H1 (cell line): ENCODE data around the gene LMBR1. TPM values are rescaled to one million over a fixed set of nuclear protein-coding genes. Genes with fewer than 3 reads are reported as not detected.

ENCODE experiments used
- CTCF ChIA-PET: fragments of 300-600 bp; sonication (Branson Sonifier 250); formaldehyde crosslinking; loops from one replicate; lab custom pipeline; 2021; ENCODE audit not compliant: partially characterized antibody; lab: Charles Lee
- POLR2A ChIA-PET: fragments of 300-600 bp; sonication (Branson Sonifier 250); formaldehyde crosslinking; loops from one replicate; lab custom pipeline; 2021; ENCODE audit warnings: inconsistent platforms; ENCODE audit not compliant: partially characterized antibody; lab: Charles Lee
- DNase-seq, 2 experiments: peaks; one replicate each; pipeline versions ENCODE4 v3.0.0 to v3.0.0-alpha.2; 2010 to 2022; ENCODE audit warnings: low spot score in 2 of 2, low read depth in 1 of 2, mixed read lengths in 1 of 2
- FAIRE-seq: peaks from 2 replicates; lab custom pipeline; 2011; peaks lifted over from hg19 to GRCh38; lab: Jason Lieb, UNC
- H2AFZ ChIP-seq: 2 replicates; pipeline ENCODE4 v1.8.1; 2012; ENCODE audit warnings: low read length, inconsistent platforms
- H2AK5ac ChIP-seq: 2 replicates; pipeline ENCODE4 v1.6.1; 2013; ENCODE audit warnings: low read depth, low read length
- H2BK120ac ChIP-seq: replicated peaks from 2 replicates; pipeline ENCODE3; 2013; ENCODE audit warnings: low read depth, low read length, inconsistent platforms
- H2BK12ac ChIP-seq: 2 replicates; pipeline ENCODE4 v1.6.1; 2013; ENCODE audit warnings: low read depth, low read length
- H2BK15ac ChIP-seq: 2 replicates; pipeline ENCODE4 v1.6.1; 2013; ENCODE audit warnings: low read length
- H2BK20ac ChIP-seq: 2 replicates; pipeline ENCODE4 v1.6.1; 2013; ENCODE audit warnings: low read length
- H2BK5ac ChIP-seq: 2 replicates; pipeline ENCODE4 v1.6.1; 2013; ENCODE audit warnings: low read depth, low read length
- H3K14ac ChIP-seq: 2 replicates; pipeline ENCODE4 v1.6.1; 2013; ENCODE audit warnings: inconsistent platforms; ENCODE audit not compliant: insufficient read length
- H3K18ac ChIP-seq: 2 replicates; pipeline ENCODE4 v1.6.1; 2013; ENCODE audit warnings: low read length; ENCODE audit errors: extremely low read depth
- H3K23ac ChIP-seq: 2 replicates; pipeline ENCODE4 v1.6.1; 2013; ENCODE audit warnings: inconsistent platforms; ENCODE audit not compliant: insufficient read length
- H3K23me2 ChIP-seq: 2 replicates; pipeline ENCODE4 v1.6.1; 2013; ENCODE audit warnings: low read depth, low read length
- H3K27ac ChIP-seq: 2 replicates; pipeline ENCODE4 v1.6.1; 2011; ENCODE audit warnings: low read depth, low read length, inconsistent platforms
- H3K27me3 ChIP-seq, 4 experiments: replicated peaks in 1 of 4; 1 replicate in 1 of 4; 2 replicates in 3 of 4; pipeline versions ENCODE4 v1.6.1 to v1.8.1; 2011 to 2013; ENCODE audit warnings: low read length in 3 of 4, mild to moderate bottlenecking in 3 of 4, inconsistent platforms in 2 of 4, mixed read lengths in 2 of 4, moderate library complexity in 1 of 4; ENCODE audit not compliant: control insufficient read depth in 3 of 4, insufficient read depth in 3 of 4; ENCODE audit errors: extremely low read depth in 1 of 4
- H3K36me3 ChIP-seq, 4 experiments: 2 replicates each; pipeline versions ENCODE4 v1.6.1 to v1.8.1; 2011 to 2013; ENCODE audit warnings: mild to moderate bottlenecking in 4 of 4, low read length in 3 of 4, moderate library complexity in 2 of 4, control low read depth in 1 of 4, inconsistent platforms in 1 of 4; ENCODE audit not compliant: insufficient read depth in 4 of 4, control insufficient read depth in 2 of 4
- H3K4ac ChIP-seq: replicated peaks from 2 replicates; pipeline ENCODE3; 2013; ENCODE audit warnings: low read length, low read depth, mixed read lengths, inconsistent platforms; ENCODE audit not compliant: insufficient read length
- H3K4me1 ChIP-seq, 4 experiments: replicated peaks in 1 of 4; 1 replicate in 1 of 4; 2 replicates in 3 of 4; pipeline versions ENCODE4 v1.6.1 to v1.8.1; 2011 to 2013; ENCODE audit warnings: low read length in 3 of 4, inconsistent platforms in 2 of 4, mixed read lengths in 1 of 4; ENCODE audit not compliant: insufficient read depth in 4 of 4, control insufficient read depth in 3 of 4
- H3K4me2 ChIP-seq, 2 experiments: 2 replicates each; pipeline versions ENCODE4 v1.6.1 to v1.8.1; 2011 to 2013; ENCODE audit warnings: low read depth in 2 of 2, low read length in 2 of 2, control low read depth in 1 of 2, inconsistent platforms in 1 of 2, mild to moderate bottlenecking in 1 of 2; ENCODE audit not compliant: insufficient read depth in 1 of 2
- H3K4me3 ChIP-seq, 4 experiments: fragments of 200-600, 300-600 bp in 1 of 4; sonication (generic), shearing (Covaris generic), sonication (Bioruptor Twin) in 1 of 4; 2 replicates each; pipeline versions ENCODE4 v1.5.1 to v1.8.1; 2011 to 2016; ENCODE audit warnings: low read length in 4 of 4, low read depth in 3 of 4, control low read depth in 2 of 4, inconsistent platforms in 2 of 4, mild to moderate bottlenecking in 2 of 4, mixed read lengths in 1 of 4, moderate library complexity in 1 of 4; ENCODE audit not compliant: insufficient read depth in 2 of 4; ENCODE audit errors: extremely low read depth in 1 of 4
- H3K56ac ChIP-seq: replicated peaks from 2 replicates; pipeline ENCODE3; 2013; ENCODE audit warnings: low read depth, mild to moderate bottlenecking, mixed read lengths, low read length, inconsistent platforms; ENCODE audit not compliant: insufficient read length
- H3K79me1 ChIP-seq: 2 replicates; pipeline ENCODE4 v1.6.1; 2013; ENCODE audit warnings: low read depth, low read length, control low read depth
- H3K79me2 ChIP-seq, 2 experiments: 2 replicates each; pipeline versions ENCODE4 v1.6.1 to v1.8.1; 2012 to 2013; ENCODE audit warnings: low read length in 2 of 2, mild to moderate bottlenecking in 2 of 2, inconsistent platforms in 1 of 2; ENCODE audit not compliant: insufficient read depth in 2 of 2, control insufficient read depth in 1 of 2
- H3K9ac ChIP-seq, 4 experiments: replicated peaks in 1 of 4; 1 replicate in 1 of 4; 2 replicates in 3 of 4; pipeline versions ENCODE4 v1.6.1 to v1.8.1; 2011 to 2013; ENCODE audit warnings: low read depth in 3 of 4, low read length in 3 of 4, control low read depth in 2 of 4, mild to moderate bottlenecking in 2 of 4, moderate library complexity in 2 of 4, inconsistent platforms in 1 of 4; ENCODE audit errors: extremely low read depth in 1 of 4
- H3K9me3 ChIP-seq, 2 experiments: 2 replicates each; pipeline versions ENCODE4 v1.6.1 to v1.8.1; 2012 to 2013; ENCODE audit warnings: mild to moderate bottlenecking in 2 of 2, moderate library complexity in 2 of 2, control low read depth in 1 of 2, inconsistent platforms in 1 of 2, low read depth in 1 of 2, low read length in 1 of 2, mixed read lengths in 1 of 2; ENCODE audit not compliant: insufficient read depth in 2 of 2
- H4K20me1 ChIP-seq, 2 experiments: replicated peaks in 1 of 2; 2 replicates each; pipeline versions ENCODE3 to v1.8.1; 2011 to 2013; ENCODE audit warnings: inconsistent platforms in 2 of 2, low read length in 2 of 2, mild to moderate bottlenecking in 1 of 2; ENCODE audit not compliant: insufficient read depth in 2 of 2, control insufficient read depth in 1 of 2
- H4K5ac ChIP-seq: 2 replicates; pipeline ENCODE4 v1.6.1; 2013; ENCODE audit warnings: low read length, low read depth, mixed read lengths, inconsistent platforms; ENCODE audit not compliant: insufficient read length
- H4K8ac ChIP-seq: 2 replicates; pipeline ENCODE4 v1.8.0; 2013; ENCODE audit warnings: mild to moderate bottlenecking, moderate library complexity, low read length, inconsistent platforms; ENCODE audit not compliant: insufficient read depth; ENCODE audit errors: extremely low read depth
- H4K91ac ChIP-seq: replicated peaks from 2 replicates; pipeline ENCODE3; 2013; ENCODE audit warnings: low read length, mixed read lengths, inconsistent platforms; ENCODE audit not compliant: insufficient read length
- TBP ChIP-seq: IDR thresholded peaks from 2 replicates; pipeline ENCODE4 v1.6.1; 2011; ENCODE audit warnings: low read depth, low read length, improper control_type of control experiment
- ZNF274 ChIP-seq: IDR thresholded peaks from 2 replicates; pipeline ENCODE4 v1.7.0; 2012; ENCODE audit warnings: low read length, borderline replicate concordance; ENCODE audit errors: extremely low read depth
- WGBS, 2 experiments: shearing (Covaris generic) in 1 of 2; methylation state at CpG; one replicate each; pipeline versions ENCODE4 v1.1.6 to v1.1.7; 2013 to 2015; ENCODE audit warnings: low lambda C conversion rate in 2 of 2, mixed read lengths in 2 of 2, inconsistent platforms in 1 of 2, low coverage in 1 of 2, missing lambda C conversion rate in 1 of 2; ENCODE audit not compliant: insufficient replicate concordance in 2 of 2, insufficient coverage in 1 of 2, insufficient read length in 1 of 2; ENCODE audit errors: extremely low coverage in 1 of 2, missing lambda C conversion rate in 1 of 2; 5-methylcytosine and 5-hydroxymethylcytosine counted together
- polyA plus RNA-seq, 7 experiments: library from polyadenylated mRNA; depleted of rRNA in 3 of 7; stranded (reverse) in 5 of 7; unstranded in 2 of 7; fragments of >200 nt in 5 of 7; fragments of 200-250 nt in 2 of 7; gene quantifications; 1 replicate in 5 of 7; 2 replicates in 1 of 7; 4 replicates in 1 of 7; pipeline versions ENCODE4 v1.2.1 to v1.2.3, GENCODE V29; 2011 to 2013; ENCODE audit warnings: missing spikeins in 2 of 7, mixed read lengths in 2 of 7
- total RNA-seq: library from RNA; stranded (reverse); fragmentation: NEBNext Ultra II Directional; extraction: Animal tissue kit (Norgen Biotek cat#: 25700); gene quantifications from 2 replicates; pipeline ENCODE4 v1.2.1, GENCODE V29; 2021

The LMBR1 gene
- total and polyA plus RNA-seq, 2 of the 8 experiments (the other 6 are each of a cell fraction or from before 2014, with no cell fraction given) = 15.1 to 70.4 TPM

DNA sequence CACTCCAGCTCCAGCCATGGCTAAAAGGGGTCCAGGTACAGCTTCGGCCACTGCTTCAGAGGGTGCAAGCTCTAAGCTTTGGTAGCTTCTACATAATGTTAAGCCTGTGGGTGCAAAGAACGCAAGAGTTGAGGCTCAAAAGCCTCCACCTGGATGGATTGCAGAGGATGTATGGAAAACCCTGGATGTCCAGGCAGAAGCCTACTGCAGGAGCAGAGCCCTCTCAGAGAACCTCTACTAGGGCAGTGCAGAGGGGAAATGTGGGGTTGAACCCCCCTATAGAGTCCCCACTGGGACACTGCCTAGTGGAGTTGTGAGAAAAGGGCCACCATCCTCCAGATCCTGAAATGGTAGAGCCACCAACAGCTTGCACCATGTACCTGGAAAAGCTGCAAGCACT, 263.1 kb downstream of the LMBR1 start:
- no peak overlapping the region for H3K18ac ChIP-seq
- H2BK12ac ChIP-seq = no peak overlapping the region
- 100% methylated on average over 2 of the region's 2 CpGs; no CpG with 5 or more reads in 1 of the 2 experiments for WGBS, 2 experiments
- H3K23me2 ChIP-seq = no peaks in the 10 kb centered on the region
- no peak overlapping the region for H3K4me3 ChIP-seq
- H2AK5ac ChIP-seq = no peak overlapping the region
- H3K79me1 ChIP-seq = no peaks in the 10 kb centered on the region
- POLR2A ChIA-PET = interaction anchor here (1.5 kb wide), 1 partner anchor 10 kb away, joined by 4 read pairs; no protein-coding TSS in a partner anchor
- H2BK20ac ChIP-seq = no peak overlapping the region
- H3K4ac ChIP-seq = no peak overlapping the region
- H3K4me1 ChIP-seq = no peaks in the 10 kb centered on the region
- no peak overlapping the region for H2BK15ac ChIP-seq
- DNase-seq = no peak
- FAIRE-seq = no peak
- H2BK5ac ChIP-seq = no peak overlapping the region
- H4K91ac ChIP-seq = no peak overlapping the region
- no peak overlapping the region for H3K27ac ChIP-seq
- H2BK120ac ChIP-seq = no peak overlapping the region
- H3K27me3 ChIP-seq = no peaks in the 10 kb centered on the region
- no peak overlapping the region for H3K9ac ChIP-seq
- TF ChIP-seq ZNF274 (no peak), TBP (no peak)
- no peak overlapping the region for H3K14ac ChIP-seq
- H3K36me3 ChIP-seq = 0 out of 8 replicates have a peak, but pooled peaks cover 0 to 4% (median 0%) of the 10 kb centered on the region in 4 experiments
- H4K20me1 ChIP-seq = no peaks in the 10 kb centered on the region
- H3K56ac ChIP-seq = no peak overlapping the region
- H4K8ac ChIP-seq = no peak overlapping the region; the same call in 1 of the 2 replicates
- CTCF ChIA-PET = interaction anchor here (0.6 kb wide), 1 partner anchor 832 kb away, joined by 3 read pairs; no protein-coding TSS in a partner anchor
- peaks cover 17 to 19% of the 10 kb centered on the region in 2 experiments for H3K9me3 ChIP-seq
- no peak overlapping the region for H2AFZ ChIP-seq
- H4K5ac ChIP-seq = no peak overlapping the region
- no peak overlapping the region for H3K4me2 ChIP-seq
- H3K79me2 ChIP-seq = no peaks in the 10 kb centered on the region; a peak in 1 of 4 replicates
- no peak overlapping the region for H3K23ac ChIP-seq
